Esophagus muscularis mucosa (tissue), 4 donors: Measurements from ENCODE around the gene LTN1. TPM values are rescaled to one million over a fixed set of nuclear protein-coding genes. Genes with fewer than 3 reads are reported as not detected.

ENCODE experiments used
- DNase-seq: peaks from one replicate; pipeline ENCODE4 v3.0.0-alpha.2; 2017; ENCODE audit errors: extremely low spot score
- H3K27ac ChIP-seq, 4 donors: fragments of 200-600 bp; sonication (generic); replicated peaks in 1 of 4; 1 replicate in 3 of 4; 2 replicates in 1 of 4; pipeline ENCODE4 v1.5.1; 2016 to 2019; ENCODE audit warnings: mild to moderate bottlenecking in 1 of 4
- H3K27me3 ChIP-seq, 4 donors: fragments of 200-600 bp; sonication (generic); one replicate each; pipeline versions ENCODE4 v1.5.1 to v1.6.0; 2016 to 2019
- H3K36me3 ChIP-seq, 4 donors: fragments of 200-600 bp; sonication (generic); one replicate each; pipeline ENCODE4 v1.5.1; 2016 to 2019
- H3K4me1 ChIP-seq, 4 donors: fragments of 200-600 bp; sonication (generic); one replicate each; pipeline ENCODE4 v1.5.1; 2016 to 2019
- H3K4me3 ChIP-seq, 4 donors: fragments of 200-600 bp; sonication (generic); 1 replicate in 2 of 4; 2 replicates in 2 of 4; pipeline ENCODE4 v1.5.1; 2016 to 2019; ENCODE audit warnings: mild to moderate bottlenecking in 4 of 4, moderate library complexity in 1 of 4
- H3K9me3 ChIP-seq, 4 donors: fragments of 200-600 bp; sonication (generic); 1 replicate in 3 of 4; 2 replicates in 1 of 4; pipeline ENCODE4 v1.5.1; 2016 to 2019
- EP300 ChIP-seq: sonication (generic); formaldehyde crosslinking; IDR thresholded peaks from one replicate; pipeline ENCODE4 v1.6.1; 2017; ENCODE audit warnings: antibody characterized with exemption
- POLR2A ChIP-seq: fragments of 450-650 bp; IDR thresholded peaks from one replicate; pipeline ENCODE4 v1.6.1; 2017; ENCODE audit warnings: antibody characterized with exemption, moderate library complexity, mild to moderate bottlenecking, low read depth
- POLR2AphosphoS5 ChIP-seq, 2 donors: sonication (generic); formaldehyde crosslinking; IDR thresholded peaks; one replicate each; pipeline ENCODE4 v1.6.1; 2017; ENCODE audit warnings: antibody characterized with exemption in 2 of 2
- WGBS: methylation state at CpG from one replicate; pipeline ENCODE4 v1.1.5; 2018; 5-methylcytosine and 5-hydroxymethylcytosine counted together
- intact Hi-C: fragments of 100-400 bp; cut with DNase I; formaldehyde crosslinking; loops from one replicate; pipeline ENCODE4 v1.15.1; 2023
- total RNA-seq, 4 donors: library from RNA; depleted of rRNA; stranded (reverse); fragments of >200 nt; gene quantifications; one replicate each; pipeline versions ENCODE4 v1.1.0 to v1.2.1, GENCODE V29; 2016
- TF ChIP-seq, protein P1 (sequence below), 3 experiments: fragments of 200-600 bp in 2 of 3; fragments of 450-650 bp in 1 of 3; sonication (generic) in 2 of 3; IDR thresholded peaks; one replicate each; pipeline ENCODE4 v1.5.1; 2017 to 2019; ENCODE audit warnings: antibody characterized with exemption in 3 of 3, mild to moderate bottlenecking in 2 of 3, moderate library complexity in 1 of 3

The LTN1 gene, protein sequence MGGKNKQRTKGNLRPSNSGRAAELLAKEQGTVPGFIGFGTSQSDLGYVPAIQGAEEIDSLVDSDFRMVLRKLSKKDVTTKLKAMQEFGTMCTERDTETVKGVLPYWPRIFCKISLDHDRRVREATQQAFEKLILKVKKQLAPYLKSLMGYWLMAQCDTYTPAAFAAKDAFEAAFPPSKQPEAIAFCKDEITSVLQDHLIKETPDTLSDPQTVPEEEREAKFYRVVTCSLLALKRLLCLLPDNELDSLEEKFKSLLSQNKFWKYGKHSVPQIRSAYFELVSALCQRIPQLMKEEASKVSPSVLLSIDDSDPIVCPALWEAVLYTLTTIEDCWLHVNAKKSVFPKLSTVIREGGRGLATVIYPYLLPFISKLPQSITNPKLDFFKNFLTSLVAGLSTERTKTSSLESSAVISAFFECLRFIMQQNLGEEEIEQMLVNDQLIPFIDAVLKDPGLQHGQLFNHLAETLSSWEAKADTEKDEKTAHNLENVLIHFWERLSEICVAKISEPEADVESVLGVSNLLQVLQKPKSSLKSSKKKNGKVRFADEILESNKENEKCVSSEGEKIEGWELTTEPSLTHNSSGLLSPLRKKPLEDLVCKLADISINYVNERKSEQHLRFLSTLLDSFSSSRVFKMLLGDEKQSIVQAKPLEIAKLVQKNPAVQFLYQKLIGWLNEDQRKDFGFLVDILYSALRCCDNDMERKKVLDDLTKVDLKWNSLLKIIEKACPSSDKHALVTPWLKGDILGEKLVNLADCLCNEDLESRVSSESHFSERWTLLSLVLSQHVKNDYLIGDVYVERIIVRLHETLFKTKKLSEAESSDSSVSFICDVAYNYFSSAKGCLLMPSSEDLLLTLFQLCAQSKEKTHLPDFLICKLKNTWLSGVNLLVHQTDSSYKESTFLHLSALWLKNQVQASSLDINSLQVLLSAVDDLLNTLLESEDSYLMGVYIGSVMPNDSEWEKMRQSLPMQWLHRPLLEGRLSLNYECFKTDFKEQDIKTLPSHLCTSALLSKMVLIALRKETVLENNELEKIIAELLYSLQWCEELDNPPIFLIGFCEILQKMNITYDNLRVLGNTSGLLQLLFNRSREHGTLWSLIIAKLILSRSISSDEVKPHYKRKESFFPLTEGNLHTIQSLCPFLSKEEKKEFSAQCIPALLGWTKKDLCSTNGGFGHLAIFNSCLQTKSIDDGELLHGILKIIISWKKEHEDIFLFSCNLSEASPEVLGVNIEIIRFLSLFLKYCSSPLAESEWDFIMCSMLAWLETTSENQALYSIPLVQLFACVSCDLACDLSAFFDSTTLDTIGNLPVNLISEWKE (N-terminal part only)
- 10 to 100 TPM; 19.4 to 39.7 (median 26.5) TPM for total RNA-seq

DNA sequence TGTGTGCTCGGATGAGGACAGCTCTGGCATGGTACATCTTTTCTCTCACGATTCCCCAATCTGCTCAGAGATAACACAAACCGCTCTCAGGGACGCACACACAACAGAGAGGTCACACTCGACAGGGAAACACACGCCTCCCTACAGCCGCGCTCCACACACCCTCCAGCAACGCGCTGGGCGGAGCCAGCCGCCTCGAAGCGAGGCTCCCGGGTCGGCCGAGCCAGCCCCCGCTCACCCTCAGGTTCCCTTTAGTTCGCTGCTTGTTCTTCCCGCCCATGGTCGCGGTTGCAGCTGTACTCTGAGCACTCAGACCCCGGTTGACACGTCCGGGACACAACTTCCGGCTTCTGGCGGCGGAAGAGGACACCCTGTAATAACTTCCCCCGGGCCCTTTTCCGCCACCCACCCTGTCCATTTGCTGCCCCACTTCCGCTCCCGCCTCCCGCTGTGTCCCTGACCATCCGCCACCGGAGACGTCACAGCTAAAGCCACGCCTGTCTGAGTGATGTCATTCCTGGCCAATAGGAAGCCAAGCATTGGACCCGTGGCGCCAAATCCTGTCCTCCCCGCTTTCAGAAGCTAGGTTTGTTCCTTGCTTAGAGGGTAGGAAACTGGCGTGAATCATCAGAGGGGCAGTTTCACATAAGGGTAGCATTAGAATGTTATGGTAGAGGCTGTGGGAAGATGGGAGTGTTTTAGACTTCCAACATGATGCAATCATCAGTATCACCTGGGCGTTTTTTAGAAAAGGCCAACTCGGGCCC, at the start of gene LTN1:
Gene LTN1 (minus strand): TSS at position 352 of the 767 bp plus-strand sequence. CDS start 72 bp downstream, at position 280.
- peak; percentile 100 for DNase-seq
- H3K4me1 ChIP-seq: peaks cover 14 to 32% (median 28%) of the 10 kb centered on the region in 4 donors
- H3K36me3 ChIP-seq: peaks cover 0 to 7% (median 0%) of the 10 kb centered on the region in 4 donors
- H3K9me3 ChIP-seq: no peaks in the 10 kb centered on the region
- peak within 1 kb of the TSS; percentile 80 to 99 (median 88) for H3K4me3 ChIP-seq
- TF ChIP-seq POLR2A (peak; percentile 6), EP300 (no peak), POLR2AphosphoS5 (IDR thresholded peaks at IDR 0.05) (peak; percentile 86)
- TF ChIP-seq, protein P1, sequence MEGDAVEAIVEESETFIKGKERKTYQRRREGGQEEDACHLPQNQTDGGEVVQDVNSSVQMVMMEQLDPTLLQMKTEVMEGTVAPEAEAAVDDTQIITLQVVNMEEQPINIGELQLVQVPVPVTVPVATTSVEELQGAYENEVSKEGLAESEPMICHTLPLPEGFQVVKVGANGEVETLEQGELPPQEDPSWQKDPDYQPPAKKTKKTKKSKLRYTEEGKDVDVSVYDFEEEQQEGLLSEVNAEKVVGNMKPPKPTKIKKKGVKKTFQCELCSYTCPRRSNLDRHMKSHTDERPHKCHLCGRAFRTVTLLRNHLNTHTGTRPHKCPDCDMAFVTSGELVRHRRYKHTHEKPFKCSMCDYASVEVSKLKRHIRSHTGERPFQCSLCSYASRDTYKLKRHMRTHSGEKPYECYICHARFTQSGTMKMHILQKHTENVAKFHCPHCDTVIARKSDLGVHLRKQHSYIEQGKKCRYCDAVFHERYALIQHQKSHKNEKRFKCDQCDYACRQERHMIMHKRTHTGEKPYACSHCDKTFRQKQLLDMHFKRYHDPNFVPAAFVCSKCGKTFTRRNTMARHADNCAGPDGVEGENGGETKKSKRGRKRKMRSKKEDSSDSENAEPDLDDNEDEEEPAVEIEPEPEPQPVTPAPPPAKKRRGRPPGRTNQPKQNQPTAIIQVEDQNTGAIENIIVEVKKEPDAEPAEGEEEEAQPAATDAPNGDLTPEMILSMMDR (IDR thresholded peaks at IDR 0.05): peak in 1 of 3 experiments; percentile 13
- intact Hi-C loops: no loop called here
- peak within 1 kb of the TSS; percentile 87 to 92 (median 90) for H3K27ac ChIP-seq
- WGBS: under 1% methylated on average over 43 of the region's 43 CpGs
- H3K27me3 ChIP-seq: no peaks in the 10 kb centered on the region

DNA sequence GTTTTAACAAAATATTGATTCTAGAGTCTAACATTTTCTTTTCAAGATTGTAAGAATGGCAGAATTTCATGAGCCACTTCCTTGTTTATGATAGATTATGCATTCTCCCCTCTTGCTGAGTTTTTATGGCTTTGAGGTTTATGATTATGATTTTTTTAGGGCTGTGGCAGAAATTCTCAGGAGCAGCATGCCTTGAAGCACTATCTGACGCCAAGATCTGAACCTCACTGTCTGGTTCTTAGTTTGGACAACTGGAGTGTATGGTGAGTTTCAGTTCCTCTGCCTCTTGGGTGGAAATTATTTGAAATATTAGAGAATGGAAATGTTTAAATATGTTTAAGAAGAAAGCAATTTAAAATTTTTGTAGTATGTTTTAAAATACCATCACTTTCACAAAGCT, 42.0 kb upstream of the LTN1 start:
- H3K4me1 ChIP-seq: no peaks in the 10 kb centered on the region
- H3K9me3 ChIP-seq: no peaks in the 10 kb centered on the region
- no peak overlapping the region for H3K4me3 ChIP-seq
- H3K27me3 ChIP-seq: no peaks in the 10 kb centered on the region
- TF ChIP-seq, protein P1 (IDR thresholded peaks at IDR 0.05): no peak
- TF ChIP-seq POLR2A: no peak
- no peak for TF ChIP-seq EP300
- TF ChIP-seq POLR2AphosphoS5 (IDR thresholded peaks at IDR 0.05): no peak
- peaks cover 49 to 100% (median 81%) of the 10 kb centered on the region in 4 donors for H3K36me3 ChIP-seq
- H3K27ac ChIP-seq: no peak overlapping the region
- no peak for DNase-seq
- 82% methylated on average over 1 of the region's 1 CpG for WGBS
- intact Hi-C loops: no loop called here

DNA sequence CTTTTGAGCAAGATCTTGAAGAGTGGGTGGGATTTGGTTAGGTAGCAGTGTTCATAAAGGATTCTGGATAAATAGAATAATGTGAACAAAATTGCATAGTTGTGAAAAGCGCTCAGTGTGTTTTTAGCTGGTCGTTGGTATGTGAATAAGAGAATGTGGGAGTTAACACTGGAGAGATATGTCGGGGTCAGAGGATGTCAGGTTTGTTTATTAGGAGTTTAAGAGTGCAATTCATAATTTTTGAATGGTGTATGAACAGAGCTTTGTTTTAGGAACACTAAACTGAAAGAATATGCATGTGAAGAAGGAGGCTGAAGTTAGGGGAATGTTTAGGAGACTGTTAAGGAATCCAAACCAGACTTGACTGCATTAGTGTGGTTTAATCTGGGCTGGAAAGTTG, 41.2 kb upstream of the LTN1 start:
- H3K4me1 ChIP-seq: no peaks in the 10 kb centered on the region
- H3K36me3 ChIP-seq: peaks cover 41 to 99% (median 77%) of the 10 kb centered on the region in 4 donors
- H3K4me3 ChIP-seq: no peak overlapping the region
- DNase-seq: no peak
- no peak for TF ChIP-seq POLR2A
- TF ChIP-seq, protein P1 (IDR thresholded peaks at IDR 0.05): no peak
- TF ChIP-seq POLR2AphosphoS5 (IDR thresholded peaks at IDR 0.05): no peak
- no peak for TF ChIP-seq EP300
- intact Hi-C loops: no loop called here
- H3K9me3 ChIP-seq: no peaks in the 10 kb centered on the region
- no peak overlapping the region for H3K27ac ChIP-seq
- no peaks in the 10 kb centered on the region for H3K27me3 ChIP-seq
- 58% methylated on average over 3 of the region's 3 CpGs for WGBS

DNA sequence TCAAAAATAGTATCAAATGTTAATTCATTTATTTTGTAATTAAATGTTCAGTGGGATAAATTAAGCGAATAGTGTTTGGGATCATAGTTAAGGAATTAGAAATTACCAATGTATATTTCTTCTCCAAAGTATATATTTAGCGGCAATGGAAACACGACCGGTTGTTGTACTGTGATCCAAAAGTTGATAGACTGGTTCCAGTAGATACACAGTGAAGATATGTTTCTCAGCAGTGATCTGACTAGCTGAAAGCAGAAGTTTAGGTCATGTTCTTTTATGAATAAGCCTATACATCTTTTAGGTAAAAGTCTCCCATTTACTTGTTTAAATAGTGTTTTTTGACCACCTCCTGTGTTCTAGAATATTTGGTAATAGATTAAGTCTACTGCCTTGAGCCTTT, 40.6 kb upstream of the LTN1 start:
- Histone ChIP-seq H3K27ac (no peak overlapping the region), H3K9me3 (no peaks in the 10 kb centered on the region), H3K36me3 (peaks cover 36 to 99% (median 72%) of the 10 kb centered on the region in 4 donors), H3K4me1 (peaks cover 0 to 3% (median 0%) of the 10 kb centered on the region in 4 donors), H3K4me3 (no peak overlapping the region), H3K27me3 (no peaks in the 10 kb centered on the region)
- TF ChIP-seq POLR2AphosphoS5 (IDR thresholded peaks at IDR 0.05) (no peak), POLR2A (no peak), EP300 (no peak)
- TF ChIP-seq, protein P1 (IDR thresholded peaks at IDR 0.05): no peak
- DNase-seq: no peak
- WGBS: 80% methylated on average over 4 of the region's 4 CpGs
- intact Hi-C loops: no loop called here
